ENCODE results near the gene PTPRE.
A peak's percentile ranks its signal among the peaks of the same experiment; 100 is the strongest.

Gene PTPRE

GRCh38 chr10:128122931-128123330 lies 216.0 kb downstream of the PTPRE start:
- H3K4me3 ChIP-seq (ENCODE audit: low read length in 2 of 2), result no peak overlapping the region
- H3K9ac ChIP-seq (ENCODE audit: low read length in 2 of 2), result no peak overlapping the region
- H3K9me3 ChIP-seq (ENCODE audit: control insufficient read depth in 2 of 2, low read length in 2 of 2), result peaks cover 0 to 2% of the 10 kb centered on the region in 2 donors
- no peak overlapping the region for H3K27ac ChIP-seq (ENCODE audit: low read length)
- no peaks in the 10 kb centered on the region for H3K36me3 ChIP-seq (ENCODE audit: control insufficient read depth in 2 of 2, insufficient read depth in 2 of 2, low read length in 2 of 2)
- H3K27me3 ChIP-seq (ENCODE audit: control insufficient read depth in 1 of 2, insufficient read depth in 2 of 2, low read length in 2 of 2), result peaks cover 24 to 31% of the 10 kb centered on the region in 2 donors
- peaks cover 11% of the 10 kb centered on the region for H3K4me1 ChIP-seq (ENCODE audit: control insufficient read depth, insufficient read depth, low read length)

DNA sequence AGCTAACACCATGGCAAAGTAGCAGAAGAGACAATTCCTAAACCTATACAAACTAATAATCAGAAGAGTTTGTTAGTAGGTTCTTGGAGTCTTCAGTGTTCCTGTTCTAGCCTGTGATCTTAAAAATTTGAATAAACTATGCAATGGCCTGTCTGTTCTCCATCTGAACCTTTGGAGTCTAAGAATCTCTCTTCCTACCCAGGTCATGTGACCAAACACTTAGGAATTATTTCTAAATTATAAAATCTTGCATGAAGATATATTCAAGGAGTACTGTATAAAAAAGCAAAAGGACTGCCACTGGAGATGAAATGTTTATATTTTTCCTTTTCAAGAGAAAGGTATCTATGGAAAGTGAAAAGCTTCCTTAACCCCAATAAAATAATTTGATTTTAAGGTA lies 216.9 kb downstream of the PTPRE start:
- Histone ChIP-seq H3K27ac (ENCODE audit: low read length) (no peak overlapping the region), H3K9ac (ENCODE audit: low read length in 2 of 2) (no peak overlapping the region), H3K27me3 (ENCODE audit: control insufficient read depth in 1 of 2, insufficient read depth in 2 of 2, low read length in 2 of 2) (peaks cover 24 to 31% of the 10 kb centered on the region in 2 donors)

DNA sequence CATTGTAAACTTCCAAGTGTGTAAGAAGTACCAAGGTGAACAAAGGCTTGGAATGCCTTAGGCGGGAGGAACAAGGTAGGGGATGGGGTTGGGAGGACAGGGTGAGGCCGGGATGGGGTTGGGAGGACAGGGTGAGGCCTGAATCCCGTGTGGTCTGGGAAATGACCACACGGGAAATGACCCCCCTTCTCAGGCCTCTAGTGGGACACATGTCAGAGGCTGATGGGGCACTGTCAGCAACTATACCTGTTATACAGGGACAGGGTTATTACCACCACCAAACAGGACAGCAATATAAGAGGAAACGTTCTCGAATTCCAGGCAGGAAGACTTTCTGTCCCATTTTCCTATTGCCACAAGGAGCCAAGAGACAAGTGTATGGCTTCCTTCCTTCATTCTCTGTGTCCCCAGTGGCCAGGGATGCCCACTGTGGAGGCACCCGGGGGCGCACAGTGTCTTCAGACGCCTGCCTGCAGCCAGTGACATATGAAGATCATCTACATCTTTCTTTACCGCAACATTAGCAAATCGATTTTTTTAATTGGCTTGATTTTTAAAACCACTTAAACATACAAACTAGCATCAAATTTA lies 218.0 kb downstream of the PTPRE start:
- Histone ChIP-seq H3K9me3 (ENCODE audit: control insufficient read depth in 2 of 2, low read length in 2 of 2) (peaks cover 0 to 2% of the 10 kb centered on the region in 2 donors), H3K9ac (ENCODE audit: low read length in 2 of 2) (no peak overlapping the region), H3K36me3 (ENCODE audit: control insufficient read depth in 2 of 2, insufficient read depth in 2 of 2, low read length in 2 of 2) (no peaks in the 10 kb centered on the region), H3K4me3 (ENCODE audit: low read length in 2 of 2) (peak overlapping the region in 1 of 2 donors; percentile 66), H3K27me3 (ENCODE audit: control insufficient read depth in 1 of 2, insufficient read depth in 2 of 2, low read length in 2 of 2) (peaks cover 24 to 31% of the 10 kb centered on the region in 2 donors), H3K27ac (ENCODE audit: low read length) (no peak overlapping the region), H3K4me1 (ENCODE audit: control insufficient read depth, insufficient read depth, low read length) (peaks cover 11% of the 10 kb centered on the region)

More for the DNA sequence above, 216.9 kb downstream of the PTPRE start:
- peaks cover 11% of the 10 kb centered on the region for H3K4me1 ChIP-seq (ENCODE audit: control insufficient read depth, insufficient read depth, low read length)
- H3K36me3 ChIP-seq (ENCODE audit: control insufficient read depth in 2 of 2, insufficient read depth in 2 of 2, low read length in 2 of 2), result no peaks in the 10 kb centered on the region
- peaks cover 0 to 2% of the 10 kb centered on the region in 2 donors for H3K9me3 ChIP-seq (ENCODE audit: control insufficient read depth in 2 of 2, low read length in 2 of 2)
- H3K4me3 ChIP-seq (ENCODE audit: low read length in 2 of 2), result no peak overlapping the region

DNA sequence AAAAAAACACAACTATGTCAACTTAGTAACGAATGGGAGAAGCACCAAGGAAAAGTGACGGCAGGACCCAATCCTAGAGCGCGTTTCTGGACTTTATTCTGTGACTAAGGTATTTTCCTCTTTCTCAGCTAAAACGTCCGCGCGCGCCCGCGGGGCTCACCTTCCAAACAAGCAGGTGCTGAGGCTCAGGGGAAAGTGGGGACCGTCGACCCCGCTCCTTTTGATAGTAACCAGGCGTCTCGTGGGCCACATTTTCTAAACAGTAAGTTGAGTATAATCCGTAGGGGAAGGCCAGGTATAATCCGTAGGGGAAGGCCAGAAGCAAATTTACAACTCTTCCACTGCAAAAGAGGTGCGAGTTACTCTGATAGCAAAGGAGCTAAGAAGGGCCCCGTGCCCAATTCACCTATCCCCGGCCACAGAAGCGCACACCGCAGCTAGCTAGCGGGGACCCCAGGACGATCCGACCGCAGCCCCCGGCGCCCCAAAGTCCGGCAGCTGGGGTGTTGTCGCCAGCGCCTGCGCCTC lies 218.6 kb downstream of the PTPRE start:
- Histone ChIP-seq H3K36me3 (ENCODE audit: control insufficient read depth in 2 of 2, insufficient read depth in 2 of 2, low read length in 2 of 2) (no peaks in the 10 kb centered on the region), H3K9me3 (ENCODE audit: control insufficient read depth in 2 of 2, low read length in 2 of 2) (peaks cover 0 to 2% of the 10 kb centered on the region in 2 donors), H3K27me3 (ENCODE audit: control insufficient read depth in 1 of 2, insufficient read depth in 2 of 2, low read length in 2 of 2) (peaks cover 24 to 31% of the 10 kb centered on the region in 2 donors), H3K9ac (ENCODE audit: low read length in 2 of 2) (no peak overlapping the region), H3K4me3 (ENCODE audit: low read length in 2 of 2) (peak overlapping the region in 1 of 2 donors; percentile 66), H3K27ac (ENCODE audit: low read length) (no peak overlapping the region), H3K4me1 (ENCODE audit: control insufficient read depth, insufficient read depth, low read length) (peaks cover 11% of the 10 kb centered on the region)

GRCh38 chr10:128125944-128126764 lies 219.3 kb downstream of the PTPRE start, which contains the start of gene MKI67:
TSS of gene MKI67 (minus strand) at chr10:128126423. CDS start at chr10:128125667, 756 bp downstream.
- Histone ChIP-seq H3K36me3 (ENCODE audit: control insufficient read depth in 2 of 2, insufficient read depth in 2 of 2, low read length in 2 of 2) (no peaks in the 10 kb centered on the region), H3K9ac (ENCODE audit: low read length in 2 of 2) (no peak within 1 kb of the TSS), H3K4me3 (ENCODE audit: low read length in 2 of 2) (peak within 1 kb of the TSS; percentile 40 to 66), H3K9me3 (ENCODE audit: control insufficient read depth in 2 of 2, low read length in 2 of 2) (peaks cover 0 to 2% of the 10 kb centered on the region in 2 donors), H3K27ac (ENCODE audit: low read length) (no peak within 1 kb of the TSS), H3K4me1 (ENCODE audit: control insufficient read depth, insufficient read depth, low read length) (peaks cover 11% of the 10 kb centered on the region), H3K27me3 (ENCODE audit: control insufficient read depth in 1 of 2, insufficient read depth in 2 of 2, low read length in 2 of 2) (peaks cover 24 to 31% of the 10 kb centered on the region in 2 donors)

DNA sequence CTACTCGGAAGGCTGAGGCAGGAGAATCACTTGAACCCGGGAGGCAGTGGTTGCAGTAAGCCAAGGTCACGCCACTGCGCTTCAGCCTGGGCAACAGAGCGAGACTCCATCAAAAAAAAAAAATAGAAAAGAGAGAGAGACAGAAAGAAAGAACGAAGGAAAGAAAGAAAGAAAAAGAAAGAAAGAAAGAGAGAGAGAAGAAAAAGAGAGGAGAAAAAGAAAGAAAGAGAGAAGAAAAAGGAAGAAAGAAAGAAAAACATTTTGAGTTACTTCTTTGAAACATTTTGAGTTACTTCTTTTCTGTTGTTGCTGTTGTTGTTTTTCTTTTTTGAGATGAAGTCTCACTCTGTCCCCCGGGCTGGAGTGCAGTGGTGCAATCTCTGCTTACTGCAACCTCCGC lies 221.7 kb downstream of the PTPRE start:
- no peaks in the 10 kb centered on the region for H3K36me3 ChIP-seq (ENCODE audit: control insufficient read depth in 2 of 2, insufficient read depth in 2 of 2, low read length in 2 of 2)
- no peak overlapping the region for H3K9ac ChIP-seq (ENCODE audit: low read length in 2 of 2)
- peaks cover 11% of the 10 kb centered on the region for H3K4me1 ChIP-seq (ENCODE audit: control insufficient read depth, insufficient read depth, low read length)
- peaks cover 18 to 20% of the 10 kb centered on the region in 2 donors for H3K27me3 ChIP-seq (ENCODE audit: control insufficient read depth in 1 of 2, insufficient read depth in 2 of 2, low read length in 2 of 2)
- no peaks in the 10 kb centered on the region for H3K9me3 ChIP-seq (ENCODE audit: control insufficient read depth in 2 of 2, low read length in 2 of 2)
- H3K27ac ChIP-seq (ENCODE audit: low read length), result no peak overlapping the region
- no peak overlapping the region for H3K4me3 ChIP-seq (ENCODE audit: low read length in 2 of 2)

DNA sequence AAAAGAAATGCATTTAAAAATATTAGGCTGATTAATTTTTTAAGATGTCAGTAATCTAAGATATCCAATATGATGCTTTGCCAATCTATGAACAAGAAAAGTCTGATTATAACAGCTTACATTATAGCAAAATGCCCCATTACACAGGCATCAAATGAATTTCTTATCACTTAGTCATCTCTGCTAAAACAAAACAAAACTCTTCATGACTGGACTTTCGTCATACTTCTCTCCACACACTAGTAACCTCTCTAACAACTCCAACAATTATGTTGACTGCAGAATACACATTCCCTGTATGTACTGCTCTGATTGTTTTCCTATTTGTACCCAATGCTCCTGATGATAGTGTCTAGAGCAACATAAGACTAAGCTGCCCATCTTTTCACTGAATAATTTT lies 223.1 kb downstream of the PTPRE start:
- H3K27ac ChIP-seq (ENCODE audit: low read length), result no peak overlapping the region
- H3K4me3 ChIP-seq (ENCODE audit: low read length in 2 of 2), result no peak overlapping the region
- H3K4me1 ChIP-seq (ENCODE audit: control insufficient read depth, insufficient read depth, low read length), result peaks cover 11% of the 10 kb centered on the region
- no peaks in the 10 kb centered on the region for H3K36me3 ChIP-seq (ENCODE audit: control insufficient read depth in 2 of 2, insufficient read depth in 2 of 2, low read length in 2 of 2)
- H3K27me3 ChIP-seq (ENCODE audit: control insufficient read depth in 1 of 2, insufficient read depth in 2 of 2, low read length in 2 of 2), result peaks cover 6 to 7% of the 10 kb centered on the region in 2 donors
- no peak overlapping the region for H3K9ac ChIP-seq (ENCODE audit: low read length in 2 of 2)
- H3K9me3 ChIP-seq (ENCODE audit: control insufficient read depth in 2 of 2, low read length in 2 of 2), result no peaks in the 10 kb centered on the region

Measured in stomach smooth muscle (tissue), 2 donors.